Fibroblast of lung (primary cell): ENCODE results near the gene USP46. TPM values are rescaled to one million over a fixed set of nuclear protein-coding genes. Genes with fewer than 3 reads are reported as not detected.

ENCODE experiments used
- DNase-seq, 2 donors: peaks; one replicate each; pipeline versions ENCODE4 v3.0.0 to v3.0.0-alpha.2; 2010; ENCODE audit warnings: low read depth in 2 of 2
- H2AFZ ChIP-seq: 2 replicates; pipeline ENCODE4 v1.5.1; 2012; ENCODE audit warnings: low read length, control low read depth, inconsistent platforms
- H3K27ac ChIP-seq: 2 replicates; pipeline ENCODE4 v1.5.1; 2011; ENCODE audit warnings: low read length, control low read depth; ENCODE audit not compliant: insufficient read depth
- H3K27me3 ChIP-seq: 2 replicates; pipeline ENCODE4 v1.5.1; 2011; ENCODE audit warnings: mild to moderate bottlenecking, low read length; ENCODE audit not compliant: control insufficient read depth, insufficient read depth
- H3K36me3 ChIP-seq: 2 replicates; pipeline ENCODE4 v1.5.1; 2011; ENCODE audit warnings: low read length; ENCODE audit not compliant: control insufficient read depth, insufficient read depth
- H3K4me1 ChIP-seq: 2 replicates; pipeline ENCODE4 v1.5.1; 2011; ENCODE audit warnings: low read length; ENCODE audit not compliant: control insufficient read depth, insufficient read depth; ENCODE audit errors: extremely low read depth
- H3K4me2 ChIP-seq: 2 replicates; pipeline ENCODE4 v1.5.1; 2011; ENCODE audit warnings: low read length, control low read depth; ENCODE audit not compliant: insufficient read depth; ENCODE audit errors: extremely low read depth
- H3K4me3 ChIP-seq, 4 experiments: fragments of 200-600 bp in 1 of 4; sonication (generic) in 1 of 4; replicated peaks in 1 of 4; 2 replicates each; pipeline ENCODE4 v1.5.1; 2011 to 2016; ENCODE audit warnings: low read length in 4 of 4, low read depth in 3 of 4, mild to moderate bottlenecking in 3 of 4, control low read depth in 2 of 4, inconsistent platforms in 1 of 4, mixed read lengths in 1 of 4; ENCODE audit not compliant: insufficient read depth in 1 of 4; ENCODE audit errors: control extremely low read depth in 1 of 4
- H3K79me2 ChIP-seq: 2 replicates; pipeline ENCODE4 v1.5.1; 2012; ENCODE audit warnings: mild to moderate bottlenecking, low read length, inconsistent platforms; ENCODE audit not compliant: control insufficient read depth, insufficient read depth
- H3K9ac ChIP-seq: 2 replicates; pipeline ENCODE4 v1.5.1; 2011; ENCODE audit warnings: mild to moderate bottlenecking, low read length, control low read depth; ENCODE audit not compliant: insufficient read depth
- H3K9me3 ChIP-seq: 2 replicates; pipeline ENCODE4 v1.5.1; 2012; ENCODE audit warnings: low read depth, low read length; ENCODE audit not compliant: control insufficient read depth, insufficient read depth
- H4K20me1 ChIP-seq: 2 replicates; pipeline ENCODE4 v1.5.1; 2011; ENCODE audit warnings: low read length; ENCODE audit not compliant: control insufficient read depth, insufficient read depth; ENCODE audit errors: extremely low read depth
- EZH2 ChIP-seq: IDR thresholded peaks from 2 replicates; pipeline ENCODE4 v1.5.1; 2012; ENCODE audit warnings: low read length, control low read depth, mild to moderate bottlenecking; ENCODE audit errors: missing control alignments
- polyA plus RNA-seq, 2 donors: library from polyadenylated mRNA; depleted of rRNA in 1 of 2; stranded (reverse) in 1 of 2; unstranded in 1 of 2; fragments of >200 nt; gene quantifications; 2 replicates each; pipeline ENCODE4 v1.2.1, GENCODE V29; 2011 to 2012; ENCODE audit warnings: missing spikeins in 1 of 2
- total RNA-seq: library from RNA; depleted of rRNA; stranded (reverse); fragments of >200 nt; gene quantifications from 2 replicates; pipeline ENCODE4 v1.2.1, GENCODE V29; 2014
- TF ChIP-seq, protein P1 (sequence below), 2 donors: IDR thresholded peaks in 1 of 2; conservative IDR thresholded peaks in 1 of 2; 1 replicate in 1 of 2; 2 replicates in 1 of 2; pipeline ENCODE4 v1.5.1; 2011 to 2012; ENCODE audit warnings: low read length in 2 of 2, control low read depth in 1 of 2, inconsistent platforms in 1 of 2, low read depth in 1 of 2, mild to moderate bottlenecking in 1 of 2

The USP46 gene
- total and polyA plus RNA-seq, 2 donors (not counting 1 experiment from before 2014, with no cell fraction given), result 14.4 to 21.8 TPM

DNA sequence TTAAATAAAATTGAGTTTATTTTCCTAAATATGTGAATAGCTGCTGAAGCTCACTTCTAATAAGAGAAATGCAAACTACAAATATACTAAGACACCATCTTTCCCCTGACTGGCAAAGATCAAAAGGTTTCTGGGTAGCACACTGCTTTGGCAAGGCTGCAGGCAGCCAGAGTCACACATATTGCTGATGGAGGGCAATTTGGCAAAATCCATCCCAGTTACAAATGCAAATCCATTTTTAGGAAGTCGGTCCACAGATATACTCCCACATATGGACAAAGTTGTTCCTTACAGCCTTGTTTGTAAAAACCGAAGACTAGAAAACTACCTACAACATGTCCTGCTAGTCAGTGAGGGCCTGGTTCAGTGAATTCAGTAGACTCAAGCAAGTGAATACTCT is 12.4 kb downstream of the USP46 start:
- Histone ChIP-seq H2AFZ (no peak overlapping the region), H4K20me1 (no peaks in the 10 kb centered on the region), H3K79me2 (peaks cover 9% of the 10 kb centered on the region), H3K27me3 (no peaks in the 10 kb centered on the region), H3K4me3 (no peak overlapping the region), H3K36me3 (no peaks in the 10 kb centered on the region), H3K4me2 (no peak overlapping the region), H3K9me3 (no peaks in the 10 kb centered on the region), H3K9ac (no peak overlapping the region), H3K4me1 (peaks cover 3% of the 10 kb centered on the region), H3K27ac (no peak overlapping the region)
- no peak for TF ChIP-seq EZH2
- TF ChIP-seq, protein P1, sequence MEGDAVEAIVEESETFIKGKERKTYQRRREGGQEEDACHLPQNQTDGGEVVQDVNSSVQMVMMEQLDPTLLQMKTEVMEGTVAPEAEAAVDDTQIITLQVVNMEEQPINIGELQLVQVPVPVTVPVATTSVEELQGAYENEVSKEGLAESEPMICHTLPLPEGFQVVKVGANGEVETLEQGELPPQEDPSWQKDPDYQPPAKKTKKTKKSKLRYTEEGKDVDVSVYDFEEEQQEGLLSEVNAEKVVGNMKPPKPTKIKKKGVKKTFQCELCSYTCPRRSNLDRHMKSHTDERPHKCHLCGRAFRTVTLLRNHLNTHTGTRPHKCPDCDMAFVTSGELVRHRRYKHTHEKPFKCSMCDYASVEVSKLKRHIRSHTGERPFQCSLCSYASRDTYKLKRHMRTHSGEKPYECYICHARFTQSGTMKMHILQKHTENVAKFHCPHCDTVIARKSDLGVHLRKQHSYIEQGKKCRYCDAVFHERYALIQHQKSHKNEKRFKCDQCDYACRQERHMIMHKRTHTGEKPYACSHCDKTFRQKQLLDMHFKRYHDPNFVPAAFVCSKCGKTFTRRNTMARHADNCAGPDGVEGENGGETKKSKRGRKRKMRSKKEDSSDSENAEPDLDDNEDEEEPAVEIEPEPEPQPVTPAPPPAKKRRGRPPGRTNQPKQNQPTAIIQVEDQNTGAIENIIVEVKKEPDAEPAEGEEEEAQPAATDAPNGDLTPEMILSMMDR (conservative IDR thresholded peaks at IDR 0.05 in 1 of 2, IDR thresholded peaks at IDR 0.05 in 1 of 2; ENCODE audit: low read depth in 1 of 2, low read length in 2 of 2), result no peak
- no peak for DNase-seq

DNA sequence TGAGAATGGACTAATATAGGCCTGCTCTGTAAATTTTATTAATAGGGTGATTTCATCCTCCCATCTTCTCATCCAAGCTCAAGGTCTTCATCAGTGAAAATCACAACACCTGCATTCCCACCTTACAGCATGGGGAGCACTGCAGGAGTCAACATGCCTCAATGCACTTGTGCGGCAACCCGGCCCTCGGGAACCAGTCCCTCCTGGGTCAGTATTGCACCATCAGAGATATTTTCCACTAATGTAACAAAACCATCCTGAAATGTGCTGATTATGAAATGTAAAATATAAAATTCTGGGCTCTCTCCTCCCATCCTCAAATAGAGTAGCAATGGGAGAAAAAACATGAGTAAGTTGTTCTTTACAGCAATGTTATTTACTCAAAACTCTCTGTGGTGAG is 13.0 kb downstream of the USP46 start:
- no peaks in the 10 kb centered on the region for H4K20me1 ChIP-seq
- H3K9ac ChIP-seq, result no peak overlapping the region
- no peak overlapping the region for H2AFZ ChIP-seq
- no peaks in the 10 kb centered on the region for H3K9me3 ChIP-seq
- TF ChIP-seq EZH2, result no peak
- TF ChIP-seq, protein P1 (conservative IDR thresholded peaks at IDR 0.05 in 1 of 2, IDR thresholded peaks at IDR 0.05 in 1 of 2; ENCODE audit: low read depth in 1 of 2, low read length in 2 of 2), result no peak
- H3K4me2 ChIP-seq, result no peak overlapping the region
- H3K79me2 ChIP-seq, result peaks cover 9% of the 10 kb centered on the region
- no peaks in the 10 kb centered on the region for H3K27me3 ChIP-seq
- H3K4me1 ChIP-seq, result peaks cover 8% of the 10 kb centered on the region
- H3K27ac ChIP-seq, result no peak overlapping the region
- H3K36me3 ChIP-seq, result no peaks in the 10 kb centered on the region
- DNase-seq, result no peak
- no peak overlapping the region for H3K4me3 ChIP-seq

- H2AFZ ChIP-seq, result no peak overlapping the region
- H4K20me1 ChIP-seq, result no peaks in the 10 kb centered on the region
- no peak overlapping the region for H3K27ac ChIP-seq
- no peak for TF ChIP-seq EZH2
- TF ChIP-seq, protein P1 (conservative IDR thresholded peaks at IDR 0.05 in 1 of 2, IDR thresholded peaks at IDR 0.05 in 1 of 2; ENCODE audit: low read depth in 1 of 2, low read length in 2 of 2), result no peak
- H3K4me1 ChIP-seq, result peaks cover 10% of the 10 kb centered on the region
- no peak overlapping the region for H3K4me3 ChIP-seq
- H3K36me3 ChIP-seq, result no peaks in the 10 kb centered on the region
- H3K4me2 ChIP-seq, result no peak overlapping the region
- DNase-seq, result no peak
- peaks cover 9% of the 10 kb centered on the region for H3K79me2 ChIP-seq
- no peaks in the 10 kb centered on the region for H3K9me3 ChIP-seq
- H3K27me3 ChIP-seq, result no peaks in the 10 kb centered on the region
- no peak overlapping the region for H3K9ac ChIP-seq
These were observed 13.8 kb downstream of the USP46 start for GRCh38 chr4:52645300-52645699.
